ENCODE measurements around the gene PRSS56.

Gene PRSS56

GRCh38 chr2:232574674-232575403, 54.7 kb downstream of the PRSS56 start:
- no peak overlapping the region for H3K4me3 ChIP-seq (ENCODE audit: low read depth, low read length)
- TF ChIP-seq CTCF (IDR thresholded peaks at IDR 0.05; ENCODE audit: insufficient read depth, low read depth, low read length, missing control alignments): no peak
- no peak for DNase-seq (ENCODE audit: low read depth)
